ENCODE measurements around the gene IFT52.

IFT52 gene

DNA sequence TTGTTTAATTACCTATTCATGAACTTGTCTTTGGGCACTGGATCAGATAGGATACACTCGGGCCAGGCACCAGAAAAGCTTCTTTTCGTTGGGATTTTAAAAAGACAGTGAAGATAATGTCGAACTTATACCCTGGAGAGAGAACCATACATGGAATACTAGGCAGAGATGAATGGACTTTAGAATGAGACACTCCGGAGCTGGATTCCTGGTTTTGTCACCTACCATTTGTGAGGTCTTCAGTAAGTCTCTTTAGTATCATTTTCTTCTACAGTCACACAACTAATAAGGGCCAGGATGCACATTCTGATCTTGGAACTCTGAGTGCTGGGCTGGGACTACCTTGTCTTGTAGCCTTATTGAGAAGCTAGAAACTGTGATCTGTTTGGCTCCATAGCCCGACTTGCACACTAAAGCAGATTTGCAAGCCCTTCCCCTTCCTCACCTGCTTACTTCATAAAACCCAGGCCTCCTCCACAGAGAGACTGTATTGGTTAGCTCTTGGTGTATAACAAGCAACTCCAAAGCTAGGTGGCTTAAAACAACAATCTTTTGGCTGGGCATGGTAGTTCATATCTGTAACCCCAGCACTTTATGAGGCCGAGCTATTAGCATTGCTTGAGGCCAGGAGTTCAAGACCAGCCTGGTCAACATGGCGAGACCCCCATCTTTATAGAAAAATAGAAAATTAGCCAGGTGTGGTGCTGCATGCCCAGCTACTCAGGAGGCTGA lies 7.4 kb upstream of the IFT52 start:
- Histone ChIP-seq H4K91ac (ENCODE audit: low read depth, low read length, poor library complexity) (no peak overlapping the region), H3K4me1 (ENCODE audit: control insufficient read depth in 2 of 2, insufficient read depth in 1 of 2, low read depth in 1 of 2, low read length in 2 of 2) (no peaks in the 10 kb centered on the region), H3K27me3 (ENCODE audit: control insufficient read depth in 3 of 3, insufficient read depth in 3 of 3, low read depth in 1 of 3, low read length in 3 of 3) (peaks cover 0 to 4% (median 0%) of the 10 kb centered on the region in 3 experiments), H3K4me3 (ENCODE audit: low read length in 2 of 2) (no peak overlapping the region), H3K4ac (ENCODE audit: low read length) (no peak overlapping the region), H3K9ac (ENCODE audit: low read depth, low read length, poor library complexity) (no peak overlapping the region), H2AK5ac (ENCODE audit: low read depth, low read length) (no peak overlapping the region), H2BK5ac (ENCODE audit: low read length) (no peak overlapping the region), H3K27ac (replicated peaks; ENCODE audit: low read length) (no peak overlapping the region), H2BK15ac (ENCODE audit: low read length) (no peak overlapping the region), H3K4me2 (ENCODE audit: insufficient read depth, low read length, poor library complexity, severe bottlenecking) (no peak overlapping the region), H3K36me3 (replicated peaks in 1 of 2; ENCODE audit: control insufficient read depth in 2 of 2, insufficient read depth in 2 of 2, low read length in 2 of 2) (no peaks in the 10 kb centered on the region), H2BK120ac (ENCODE audit: low read depth, low read length) (no peak overlapping the region), H3K79me1 (ENCODE audit: low read depth, low read length) (no peaks in the 10 kb centered on the region), H3K9me3 (replicated peaks in 1 of 2; ENCODE audit: control insufficient read depth in 2 of 2, insufficient read depth in 1 of 2, low read depth in 1 of 2, low read length in 2 of 2) (no peaks in the 10 kb centered on the region), H3K18ac (ENCODE audit: low read length) (no peak overlapping the region), H2AFZ (ENCODE audit: low read length) (no peak overlapping the region), H4K8ac (ENCODE audit: low read depth, low read length) (no peak overlapping the region), H3K14ac (ENCODE audit: low read length) (no peak overlapping the region), H2BK12ac (ENCODE audit: low read length) (no peak overlapping the region), H3K23ac (ENCODE audit: low read depth, low read length, poor library complexity) (no peak overlapping the region)
- no CpG with 5 or more reads among the region's 7 CpGs for WGBS, 2 donors (ENCODE audit: extremely low coverage in 2 of 2, insufficient read length in 2 of 2, insufficient replicate concordance in 1 of 2)
- DNase-seq (ENCODE audit: low spot score), result no peak

- no peaks in the 10 kb centered on the region for H3K9me3 ChIP-seq (replicated peaks in 1 of 2; ENCODE audit: control insufficient read depth in 2 of 2, insufficient read depth in 1 of 2, low read depth in 1 of 2, low read length in 2 of 2)
- H2BK12ac ChIP-seq (ENCODE audit: low read length), result no peak overlapping the region
- no peaks in the 10 kb centered on the region for H3K36me3 ChIP-seq (replicated peaks in 1 of 2; ENCODE audit: control insufficient read depth in 2 of 2, insufficient read depth in 2 of 2, low read length in 2 of 2)
- no peaks in the 10 kb centered on the region for H3K4me1 ChIP-seq (ENCODE audit: control insufficient read depth in 2 of 2, insufficient read depth in 1 of 2, low read depth in 1 of 2, low read length in 2 of 2)
- no peak overlapping the region for H2AFZ ChIP-seq (ENCODE audit: low read length)
- no peak for DNase-seq (ENCODE audit: low spot score)
- H3K9ac ChIP-seq (ENCODE audit: low read depth, low read length, poor library complexity), result no peak overlapping the region
- WGBS, 2 donors (ENCODE audit: extremely low coverage in 2 of 2, insufficient read length in 2 of 2, insufficient replicate concordance in 1 of 2), result no CpG with 5 or more reads among the region's 2 CpGs
- no peak overlapping the region for H3K27ac ChIP-seq (replicated peaks; ENCODE audit: low read length)
- H3K23ac ChIP-seq (ENCODE audit: low read depth, low read length, poor library complexity), result no peak overlapping the region
- no peak overlapping the region for H3K4me2 ChIP-seq (ENCODE audit: insufficient read depth, low read length, poor library complexity, severe bottlenecking)
- peaks cover 0 to 4% (median 0%) of the 10 kb centered on the region in 3 experiments for H3K27me3 ChIP-seq (ENCODE audit: control insufficient read depth in 3 of 3, insufficient read depth in 3 of 3, low read depth in 1 of 3, low read length in 3 of 3)
- H2AK5ac ChIP-seq (ENCODE audit: low read depth, low read length), result no peak overlapping the region
- no peak overlapping the region for H3K18ac ChIP-seq (ENCODE audit: low read length)
- H3K4ac ChIP-seq (ENCODE audit: low read length), result no peak overlapping the region
- no peak overlapping the region for H3K4me3 ChIP-seq (ENCODE audit: low read length in 2 of 2)
- no peak overlapping the region for H2BK15ac ChIP-seq (ENCODE audit: low read length)
- H2BK120ac ChIP-seq (ENCODE audit: low read depth, low read length), result no peak overlapping the region
- no peak overlapping the region for H2BK5ac ChIP-seq (ENCODE audit: low read length)
- H3K14ac ChIP-seq (ENCODE audit: low read length), result no peak overlapping the region
- no peaks in the 10 kb centered on the region for H3K79me1 ChIP-seq (ENCODE audit: low read depth, low read length)
- H4K91ac ChIP-seq (ENCODE audit: low read depth, low read length, poor library complexity), result no peak overlapping the region
- H4K8ac ChIP-seq (ENCODE audit: low read depth, low read length), result no peak overlapping the region
These were observed 6.7 kb upstream of the IFT52 start for GRCh38 chr20:43583982-43584432.

- Histone ChIP-seq H2AFZ (ENCODE audit: low read length) (peak overlapping the region; percentile 28), H3K9me3 (replicated peaks in 1 of 2; ENCODE audit: control insufficient read depth in 2 of 2, insufficient read depth in 1 of 2, low read depth in 1 of 2, low read length in 2 of 2) (no peaks in the 10 kb centered on the region), H3K23ac (ENCODE audit: low read depth, low read length, poor library complexity) (no peak overlapping the region), H3K79me1 (ENCODE audit: low read depth, low read length) (no peaks in the 10 kb centered on the region), H2BK120ac (ENCODE audit: low read depth, low read length) (no peak overlapping the region), H4K8ac (ENCODE audit: low read depth, low read length) (no peak overlapping the region), H2AK5ac (ENCODE audit: low read depth, low read length) (no peak overlapping the region), H3K27me3 (ENCODE audit: control insufficient read depth in 3 of 3, insufficient read depth in 3 of 3, low read depth in 1 of 3, low read length in 3 of 3) (peaks cover 0 to 4% (median 0%) of the 10 kb centered on the region in 3 experiments), H3K27ac (replicated peaks; ENCODE audit: low read length) (no peak overlapping the region), H2BK5ac (ENCODE audit: low read length) (no peak overlapping the region), H3K18ac (ENCODE audit: low read length) (no peak overlapping the region), H3K4ac (ENCODE audit: low read length) (no peak overlapping the region), H3K36me3 (replicated peaks in 1 of 2; ENCODE audit: control insufficient read depth in 2 of 2, insufficient read depth in 2 of 2, low read length in 2 of 2) (no peaks in the 10 kb centered on the region), H3K4me1 (ENCODE audit: control insufficient read depth in 2 of 2, insufficient read depth in 1 of 2, low read depth in 1 of 2, low read length in 2 of 2) (no peaks in the 10 kb centered on the region), H2BK12ac (ENCODE audit: low read length) (no peak overlapping the region), H3K4me3 (ENCODE audit: low read length in 2 of 2) (no peak overlapping the region), H3K4me2 (ENCODE audit: insufficient read depth, low read length, poor library complexity, severe bottlenecking) (no peak overlapping the region), H3K9ac (ENCODE audit: low read depth, low read length, poor library complexity) (no peak overlapping the region), H2BK15ac (ENCODE audit: low read length) (no peak overlapping the region), H4K91ac (ENCODE audit: low read depth, low read length, poor library complexity) (no peak overlapping the region), H3K14ac (ENCODE audit: low read length) (no peak overlapping the region)
- no peak for DNase-seq (ENCODE audit: low spot score)
- WGBS, 2 donors (ENCODE audit: extremely low coverage in 2 of 2, insufficient read length in 2 of 2, insufficient replicate concordance in 1 of 2), result no CpG with 5 or more reads among the region's 7 CpGs
These were observed 6.1 kb upstream of the IFT52 start for GRCh38 chr20:43584448-43585136.

- no CpG with 5 or more reads among the region's 8 CpGs for WGBS, 2 donors (ENCODE audit: extremely low coverage in 2 of 2, insufficient read length in 2 of 2, insufficient replicate concordance in 1 of 2)
- Histone ChIP-seq H4K8ac (ENCODE audit: low read depth, low read length) (no peak overlapping the region), H3K79me1 (ENCODE audit: low read depth, low read length) (no peaks in the 10 kb centered on the region), H3K23ac (ENCODE audit: low read depth, low read length, poor library complexity) (no peak overlapping the region), H2AFZ (ENCODE audit: low read length) (no peak overlapping the region), H3K27me3 (ENCODE audit: control insufficient read depth in 3 of 3, insufficient read depth in 3 of 3, low read depth in 1 of 3, low read length in 3 of 3) (peaks cover 0 to 4% (median 0%) of the 10 kb centered on the region in 3 experiments), H3K18ac (ENCODE audit: low read length) (no peak overlapping the region), H2BK15ac (ENCODE audit: low read length) (no peak overlapping the region), H3K4ac (ENCODE audit: low read length) (no peak overlapping the region), H2AK5ac (ENCODE audit: low read depth, low read length) (no peak overlapping the region), H3K4me2 (ENCODE audit: insufficient read depth, low read length, poor library complexity, severe bottlenecking) (no peak overlapping the region), H3K9me3 (replicated peaks in 1 of 2; ENCODE audit: control insufficient read depth in 2 of 2, insufficient read depth in 1 of 2, low read depth in 1 of 2, low read length in 2 of 2) (no peaks in the 10 kb centered on the region), H3K9ac (ENCODE audit: low read depth, low read length, poor library complexity) (no peak overlapping the region), H3K36me3 (replicated peaks in 1 of 2; ENCODE audit: control insufficient read depth in 2 of 2, insufficient read depth in 2 of 2, low read length in 2 of 2) (no peaks in the 10 kb centered on the region), H3K4me3 (ENCODE audit: low read length in 2 of 2) (no peak overlapping the region), H3K27ac (replicated peaks; ENCODE audit: low read length) (no peak overlapping the region), H4K91ac (ENCODE audit: low read depth, low read length, poor library complexity) (no peak overlapping the region), H3K4me1 (ENCODE audit: control insufficient read depth in 2 of 2, insufficient read depth in 1 of 2, low read depth in 1 of 2, low read length in 2 of 2) (peaks cover 2 to 4% of the 10 kb centered on the region in 2 donors), H2BK5ac (ENCODE audit: low read length) (no peak overlapping the region), H3K14ac (ENCODE audit: low read length) (no peak overlapping the region), H2BK120ac (ENCODE audit: low read depth, low read length) (no peak overlapping the region), H2BK12ac (ENCODE audit: low read length) (no peak overlapping the region)
- DNase-seq (ENCODE audit: low spot score), result no peak
These were observed 4.1 kb upstream of the IFT52 start for GRCh38 chr20:43586641-43587040.

Data from neuronal stem cell (in vitro differentiated cells).